GM21717 (cell line): Measurements from ENCODE around the gene CYFIP2.

Experiments
- ATAC-seq: cut with Tn5 transposase; IDR thresholded peaks from one replicate; pipeline ENCODE4 v1.9.1; 2021; ENCODE audit warnings: mild to moderate bottlenecking, moderate library complexity; ENCODE audit not compliant: unreplicated experiment

The CYFIP2 gene

DNA sequence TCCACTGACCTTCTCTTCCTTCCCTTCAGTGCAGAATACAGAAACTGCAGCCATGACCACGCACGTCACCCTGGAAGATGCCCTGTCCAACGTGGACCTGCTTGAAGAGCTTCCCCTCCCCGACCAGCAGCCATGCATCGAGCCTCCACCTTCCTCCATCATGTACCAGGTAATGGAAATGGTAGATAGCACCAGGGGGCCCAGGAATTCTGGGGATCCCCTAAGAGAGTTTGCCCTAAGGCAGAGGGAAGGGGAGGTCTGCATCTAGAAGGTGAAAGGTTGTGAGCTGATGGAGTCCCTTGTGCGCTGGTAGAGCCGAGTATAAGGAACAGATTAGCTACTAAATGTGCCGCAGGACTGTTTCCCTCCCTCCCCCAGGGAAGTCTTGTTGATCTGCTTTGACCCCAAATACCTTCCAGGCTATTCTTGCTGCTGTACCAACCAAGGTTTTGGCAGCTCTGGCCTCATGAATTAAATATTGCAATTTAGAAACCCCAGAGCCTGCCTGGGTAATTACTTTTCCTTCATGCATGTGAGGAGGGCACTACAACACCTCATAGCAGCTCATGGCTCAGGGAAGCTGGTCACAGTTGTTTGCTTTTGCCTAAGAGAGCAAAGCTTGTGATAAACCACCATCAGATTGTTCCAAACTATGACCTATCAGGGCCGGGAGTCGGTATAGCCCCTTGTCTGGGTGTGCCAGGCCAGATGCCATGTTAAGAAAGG lies 19.6 kb downstream of the CYFIP2 start:
- ATAC-seq = no peak

DNA sequence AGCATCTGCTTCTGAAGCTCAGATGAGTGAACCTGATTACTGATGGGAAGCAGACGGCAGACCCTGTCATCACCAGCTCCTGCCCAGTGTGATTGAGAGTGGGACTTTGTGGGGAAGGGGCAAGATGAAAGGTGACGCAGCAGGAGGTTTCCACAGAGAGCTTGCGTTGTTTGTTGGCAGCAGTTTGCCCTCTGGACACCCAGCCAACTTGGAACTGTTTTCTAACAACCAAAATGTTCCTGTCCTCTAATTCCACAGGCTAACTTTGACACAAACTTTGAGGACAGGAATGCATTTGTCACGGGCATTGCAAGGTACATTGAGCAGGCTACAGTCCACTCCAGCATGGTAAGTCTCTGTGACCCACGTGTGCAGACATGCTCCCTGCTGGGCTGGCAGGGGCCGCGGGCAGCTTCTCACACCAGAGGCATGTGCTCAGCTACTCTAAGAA lies 20.9 kb downstream of the CYFIP2 start:
- no peak for ATAC-seq

DNA sequence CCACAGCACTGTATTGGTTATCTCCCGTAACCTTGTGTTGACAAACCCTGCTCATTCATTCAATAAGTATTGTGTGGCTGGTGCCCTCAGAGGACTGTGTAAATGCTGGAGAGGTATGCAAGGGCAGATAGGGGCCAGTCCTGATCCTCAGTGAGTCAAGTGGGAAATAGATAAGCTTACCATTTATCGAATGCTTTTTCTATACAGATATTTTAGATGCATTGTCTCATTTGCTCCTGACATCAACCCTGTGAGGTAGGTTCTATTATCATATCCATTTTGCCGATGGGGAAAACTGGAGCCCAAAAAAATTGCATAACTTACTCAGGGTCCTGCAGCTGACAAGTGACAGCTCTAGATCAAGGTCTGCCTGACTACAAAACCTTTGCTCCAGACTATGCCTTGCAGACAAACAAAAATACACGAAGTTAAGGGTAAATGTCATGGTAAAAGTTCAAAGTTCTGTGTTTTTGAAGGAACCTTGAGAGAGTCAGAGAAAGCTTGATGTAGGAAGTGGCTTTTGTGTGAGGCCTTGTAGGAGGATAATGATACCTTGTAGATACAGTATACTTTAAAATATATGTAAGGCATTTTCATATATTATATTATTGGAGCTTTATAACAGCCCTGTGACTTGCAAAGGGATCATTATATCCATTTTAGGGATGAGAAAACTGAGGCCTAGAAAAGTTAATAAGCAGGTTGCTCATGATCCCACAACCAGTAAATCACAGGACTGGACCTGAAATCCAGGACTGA lies 22.7 kb downstream of the CYFIP2 start:
- ATAC-seq = no peak

DNA sequence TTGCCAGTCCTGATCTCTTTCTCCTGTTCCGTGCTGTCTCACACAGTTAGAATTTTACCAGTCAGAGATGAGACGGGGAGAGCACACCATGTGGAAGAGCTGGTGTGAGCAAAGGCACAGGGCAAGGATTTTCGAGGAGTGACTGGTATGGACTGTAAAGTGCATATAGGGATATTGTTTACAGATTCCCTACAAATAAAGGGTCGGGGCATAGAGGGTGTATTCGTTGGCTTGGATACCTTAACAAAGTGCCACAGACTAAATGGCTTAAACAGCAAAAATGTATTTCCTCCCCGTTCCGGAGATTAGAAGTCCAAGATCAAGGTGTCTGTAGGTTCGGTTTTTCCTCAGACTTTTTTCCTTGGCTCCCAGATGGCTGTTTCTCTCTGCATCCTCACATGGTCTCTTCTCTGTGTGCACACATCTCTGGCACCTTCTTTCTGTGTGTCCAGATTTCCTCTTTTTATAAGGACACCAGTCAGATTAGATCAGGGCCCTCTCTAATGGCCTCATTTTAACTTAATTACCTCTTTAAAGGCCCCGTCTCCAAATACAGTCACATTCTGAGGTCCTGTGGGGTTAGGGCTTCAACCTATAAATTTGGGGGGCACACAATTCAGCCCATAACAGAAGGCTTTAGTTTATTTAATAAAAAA lies 23.4 kb downstream of the CYFIP2 start:
- ATAC-seq = no peak

DNA sequence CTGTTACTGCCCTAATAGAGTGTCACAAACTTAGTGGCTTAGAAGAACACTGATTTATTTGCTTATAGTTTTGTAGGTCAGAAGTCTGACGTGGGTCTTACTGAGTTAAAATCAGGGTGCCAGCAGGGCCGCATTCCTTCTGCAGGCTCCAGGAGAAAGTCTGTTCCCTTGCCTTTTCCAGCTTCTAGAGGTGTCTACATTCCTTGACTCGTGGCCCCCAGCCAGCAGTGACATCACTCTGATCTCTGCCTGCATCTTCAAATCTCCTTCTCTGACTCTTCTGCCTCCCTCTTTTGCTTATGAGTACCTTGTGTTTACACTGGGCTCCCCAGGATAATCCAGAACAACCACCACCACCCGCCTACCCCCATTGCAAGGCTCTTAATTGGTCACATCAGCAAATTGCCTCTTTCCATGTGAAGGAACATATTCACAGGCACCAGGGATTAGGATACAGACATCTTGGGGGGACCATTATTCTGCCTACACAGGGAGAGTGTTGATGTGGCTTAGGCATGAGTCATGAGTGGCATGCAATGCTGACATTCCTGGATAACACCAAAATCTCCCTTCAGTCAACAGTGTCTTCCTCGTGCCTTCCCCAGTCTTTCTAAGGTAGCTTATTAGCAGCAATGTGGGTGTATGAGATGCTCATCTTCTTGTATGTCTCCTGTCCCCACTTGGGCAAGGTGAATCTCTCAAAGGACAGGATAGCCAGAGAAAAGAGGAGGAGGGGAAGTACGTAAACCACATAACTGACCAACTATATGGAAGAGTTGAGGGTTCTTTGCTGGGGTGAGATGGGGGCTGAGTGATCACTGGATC lies 24.4 kb downstream of the CYFIP2 start:
- ATAC-seq = no peak

GRCh38 chr5:157290981-157291711 lies 25.2 kb downstream of the CYFIP2 start:
- peak; percentile 95 for ATAC-seq

DNA sequence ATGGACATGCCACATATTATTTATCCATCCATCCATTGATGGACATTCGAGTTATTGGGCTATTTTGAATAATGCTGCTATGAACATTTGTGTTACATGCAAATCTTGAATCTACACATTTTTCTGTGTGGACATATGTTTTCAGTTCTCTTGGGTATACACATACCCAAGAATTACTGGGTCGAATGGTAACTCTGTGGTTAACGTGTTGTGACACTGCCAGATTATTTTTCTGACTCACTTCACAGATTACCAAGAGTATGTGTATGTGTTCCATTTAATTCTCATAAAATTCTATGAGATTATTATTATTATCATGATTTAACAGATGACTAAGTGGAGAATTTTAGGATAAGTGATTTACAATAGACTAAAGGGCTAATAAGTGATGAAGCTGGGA lies 26.7 kb downstream of the CYFIP2 start:
- ATAC-seq = no peak

DNA sequence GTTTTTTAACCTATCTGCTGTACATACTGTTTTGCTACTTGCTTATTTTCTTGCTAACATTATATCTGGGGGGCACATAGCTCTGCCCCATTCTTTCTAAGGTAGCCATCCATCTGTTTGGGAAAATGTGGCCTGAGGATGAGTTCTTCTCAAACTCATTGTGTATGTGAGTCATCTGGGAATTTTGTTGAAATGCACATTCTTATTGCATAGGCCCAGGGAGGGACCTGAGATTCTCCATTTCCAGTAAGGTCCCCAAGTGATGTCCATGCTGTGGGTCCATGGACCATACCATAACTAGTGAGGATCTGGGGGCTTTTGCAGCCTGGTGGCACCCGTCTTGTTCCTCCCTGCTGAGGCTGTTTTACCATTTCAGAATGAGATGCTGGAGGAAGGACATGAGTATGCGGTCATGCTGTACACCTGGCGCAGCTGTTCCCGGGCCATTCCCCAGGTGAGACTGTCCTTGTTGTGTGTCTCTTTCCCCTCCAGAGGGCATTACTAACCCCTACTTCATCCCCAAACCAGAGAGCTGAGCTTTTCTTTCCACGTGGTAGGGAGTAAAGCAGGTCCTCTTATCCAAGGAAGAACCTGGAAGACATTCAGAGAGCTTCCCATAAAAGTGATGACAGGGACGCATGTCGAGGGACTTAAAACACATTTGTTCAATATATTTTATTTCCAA lies 28.6 kb downstream of the CYFIP2 start:
- ATAC-seq = no peak

DNA sequence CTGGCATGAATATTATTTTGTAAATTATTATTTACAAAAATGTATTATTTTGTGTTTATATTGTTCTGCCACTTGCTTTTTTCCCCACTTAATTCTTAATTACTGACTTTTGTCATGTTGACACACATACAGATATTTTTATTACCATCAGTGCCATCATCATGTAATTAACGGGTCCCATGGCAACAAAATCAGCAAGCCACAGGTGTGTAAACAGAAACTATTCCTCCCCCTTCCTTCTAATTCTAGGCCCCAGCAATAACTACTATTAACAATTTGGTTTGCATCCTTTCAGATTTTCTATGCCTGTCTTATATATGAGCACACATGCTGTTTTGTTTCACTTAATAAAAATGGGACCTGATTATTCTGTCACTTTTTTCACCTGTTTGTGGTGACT lies 29.3 kb downstream of the CYFIP2 start:
- no peak for ATAC-seq

- ATAC-seq = no peak
Measured at GRCh38 chr5:157300564-157300963, 34.6 kb downstream of the CYFIP2 start.

GRCh38 chr5:157301066-157301465 lies 35.1 kb downstream of the CYFIP2 start:
- ATAC-seq = no peak

DNA sequence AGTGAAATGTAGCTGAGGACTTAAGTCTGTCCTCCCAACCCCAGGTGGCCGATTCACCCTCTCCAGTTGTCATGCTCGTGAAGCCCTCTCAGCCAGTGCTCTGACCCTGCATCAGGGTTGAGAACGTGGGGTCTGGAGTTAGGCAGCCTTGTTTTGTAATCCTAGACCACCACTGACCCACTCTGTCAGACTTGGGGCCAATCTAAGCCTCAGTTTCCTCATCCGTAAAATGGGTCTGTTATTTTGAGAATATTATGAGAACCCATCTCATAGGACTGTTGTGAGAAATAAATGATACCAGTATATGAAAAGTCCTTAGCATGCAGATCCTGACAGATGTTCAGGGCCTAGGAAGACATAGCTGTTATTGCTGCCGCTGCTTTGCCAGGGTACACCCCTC lies 37.1 kb downstream of the CYFIP2 start:
- no peak for ATAC-seq

DNA sequence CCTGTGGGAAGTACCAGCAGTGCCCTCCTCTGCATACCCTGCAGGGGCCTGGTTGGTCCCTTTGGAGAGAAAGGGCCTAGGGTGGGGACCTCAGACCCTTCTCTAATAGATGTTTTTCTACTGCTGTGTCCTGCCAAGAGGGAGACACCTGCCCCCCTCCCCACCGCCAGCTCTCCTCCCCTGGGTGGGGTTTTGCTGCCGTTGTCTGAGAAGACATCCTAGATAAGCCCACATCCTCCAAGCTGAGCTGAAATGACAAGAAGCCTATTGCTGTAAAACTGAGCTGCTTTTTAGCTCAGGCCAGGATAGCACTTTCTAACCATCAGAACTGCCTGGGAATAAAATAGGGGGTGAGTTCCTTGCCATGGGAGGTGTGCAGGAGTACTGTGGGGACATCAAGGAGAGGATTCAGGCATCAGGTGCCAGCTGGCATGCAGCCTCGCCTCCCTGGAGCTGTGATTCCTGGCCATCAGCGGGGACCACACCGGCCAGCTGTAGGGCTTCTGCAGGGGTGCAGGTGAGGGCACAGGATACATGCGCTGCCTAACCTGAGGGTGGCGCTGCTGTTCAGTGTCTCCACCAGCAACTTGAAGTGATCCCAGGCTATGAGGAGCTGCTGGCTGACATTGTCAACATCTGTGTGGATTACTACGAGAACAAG lies 37.9 kb downstream of the CYFIP2 start:
- no peak for ATAC-seq

DNA sequence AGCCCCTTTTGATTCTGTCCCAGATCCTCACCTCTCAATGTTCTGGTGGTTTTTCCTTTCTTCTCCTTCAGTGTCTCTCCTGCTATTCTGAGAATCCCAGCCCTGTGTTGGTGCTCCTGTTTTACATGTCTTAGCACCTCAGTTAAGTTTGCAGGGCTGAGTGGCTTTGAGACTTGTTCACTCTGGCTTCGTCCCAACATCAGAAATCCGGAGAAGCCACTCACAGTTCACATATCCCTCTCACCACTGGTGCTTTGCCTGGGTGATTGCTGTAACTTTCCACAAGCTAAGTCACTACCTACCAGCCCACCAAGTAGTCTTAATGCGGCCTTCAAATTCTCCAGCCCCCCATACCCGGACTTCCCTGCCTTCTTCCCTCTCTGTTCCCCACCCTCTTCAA lies 40.2 kb downstream of the CYFIP2 start:
- ATAC-seq = no peak

GRCh38 chr5:157306692-157307471 lies 41.0 kb downstream of the CYFIP2 start:
- ATAC-seq = no peak

DNA sequence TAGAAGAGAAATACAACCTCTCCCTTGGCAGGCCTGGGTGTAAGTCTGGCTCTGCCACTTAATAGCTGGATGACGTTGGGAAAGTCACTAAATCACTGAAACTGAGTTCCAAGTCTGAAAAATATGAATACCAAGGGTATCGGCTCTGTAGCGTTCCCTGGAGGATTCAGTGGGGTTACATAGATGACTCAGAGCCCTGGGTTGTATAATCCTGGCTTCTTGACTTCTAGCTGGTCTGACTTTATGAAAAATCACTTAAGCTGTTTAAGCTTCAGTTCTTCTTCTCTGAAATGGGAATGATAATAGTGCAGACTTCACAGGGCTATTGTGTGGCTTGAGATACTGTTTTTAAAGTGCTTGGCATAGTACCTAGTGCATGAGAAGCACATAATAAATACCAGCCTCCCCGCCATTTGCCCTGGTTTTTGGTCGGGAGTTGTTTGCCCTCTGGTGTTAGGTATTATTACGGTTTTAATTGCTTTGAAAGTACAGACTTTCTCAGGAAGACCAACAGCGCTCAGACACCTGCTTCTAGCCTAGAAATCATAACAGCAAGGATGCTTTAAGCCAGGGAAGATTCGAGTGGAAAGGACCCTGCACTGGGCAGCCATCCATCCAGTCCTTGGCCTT lies 43.0 kb downstream of the CYFIP2 start:
- ATAC-seq = no peak

DNA sequence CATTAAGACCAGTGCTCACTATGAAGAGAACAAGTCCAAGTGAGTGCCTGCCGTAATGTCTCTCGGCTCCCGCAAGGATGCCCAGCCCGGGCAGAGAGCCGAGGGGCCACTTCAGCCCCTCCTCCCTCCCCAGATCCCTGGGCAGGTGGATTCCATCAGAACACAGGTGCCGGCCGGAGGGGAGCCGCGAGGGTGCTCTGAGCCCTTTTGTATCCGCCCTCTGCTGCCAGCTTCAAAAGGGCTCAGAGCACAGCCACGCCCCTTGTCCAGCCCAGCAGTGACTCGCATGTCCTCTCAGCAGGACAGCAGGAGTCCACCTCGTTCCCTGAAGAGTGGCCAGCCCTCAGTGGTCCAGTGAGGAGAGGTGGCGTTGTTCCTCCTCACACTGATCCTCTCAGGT lies 43.9 kb downstream of the CYFIP2 start:
- ATAC-seq = no peak

DNA sequence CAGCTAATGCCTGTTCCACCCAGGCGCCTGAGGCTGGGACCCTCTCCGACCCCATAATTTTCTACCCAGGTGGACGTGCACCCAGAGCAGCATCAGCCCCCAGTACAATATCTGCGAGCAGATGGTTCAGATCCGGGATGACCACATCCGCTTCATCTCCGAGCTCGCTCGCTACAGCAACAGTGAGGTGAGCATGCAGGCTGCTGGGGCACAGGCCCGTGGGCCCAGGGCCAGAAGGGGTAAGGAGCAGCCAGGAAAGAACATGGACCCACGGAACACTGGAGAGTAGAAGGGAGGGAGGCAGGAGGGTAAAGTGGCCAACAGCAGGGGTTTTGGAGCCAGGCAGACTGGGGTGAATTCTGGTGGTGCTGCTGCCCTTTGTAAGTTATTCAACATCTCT lies 45.7 kb downstream of the CYFIP2 start:
- no peak for ATAC-seq
